Naive thymus-derived CD4-positive, alpha-beta T cell (primary cell): Measurements from ENCODE around the gene VAC14. TPM values are rescaled to one million over a fixed set of nuclear protein-coding genes. Genes with fewer than 3 reads are reported as not detected.

Experiments used
- ATAC-seq: fragments of 150-1000 bp; cut with Tn5 transposase; 2 replicates; pipeline ENCODE4 v1.10.0; 2021; ENCODE audit warnings: mild to moderate bottlenecking, moderate library complexity
- CTCF ChIA-PET: fragments of 350-600 bp; sonication (Branson Sonifier 250); formaldehyde crosslinking; loops from one replicate; lab custom pipeline; 2021; ENCODE audit warnings: antibody characterized with exemption; lab: Charles Lee
- POLR2A ChIA-PET: fragments of 350-600 bp; sonication (Branson Sonifier 250); formaldehyde crosslinking; loops from one replicate; lab custom pipeline; 2021; ENCODE audit warnings: antibody characterized with exemption, inconsistent platforms; lab: Charles Lee
- DNase-seq, 9 donors: peaks; one replicate each; pipeline versions ENCODE4 v3.0.0 to v3.0.0-alpha.2; 2020 to 2022; ENCODE audit warnings: mixed read lengths in 1 of 9
- H3K27ac ChIP-seq: one replicate; pipeline ENCODE4 v1.7.0; 2013; ENCODE audit warnings: mild to moderate bottlenecking, low read depth, low read length, moderate library complexity
- H3K27me3 ChIP-seq, 2 donors: one replicate each; pipeline ENCODE4 v1.7.0; 2013; ENCODE audit warnings: low read length in 2 of 2, mild to moderate bottlenecking in 2 of 2, moderate library complexity in 2 of 2; ENCODE audit not compliant: control insufficient read depth in 2 of 2, insufficient read depth in 2 of 2
- H3K36me3 ChIP-seq, 3 experiments: 1 replicate in 2 of 3; 2 replicates in 1 of 3; pipeline ENCODE4 v1.7.0; 2013; ENCODE audit warnings: low read length in 3 of 3, mild to moderate bottlenecking in 3 of 3, moderate library complexity in 1 of 3; ENCODE audit not compliant: insufficient read depth in 3 of 3, control insufficient read depth in 2 of 3
- H3K4me1 ChIP-seq, 2 donors: one replicate each; pipeline ENCODE4 v1.7.0; 2013; ENCODE audit warnings: low read length in 2 of 2, mild to moderate bottlenecking in 2 of 2, moderate library complexity in 1 of 2; ENCODE audit not compliant: control insufficient read depth in 2 of 2, insufficient read depth in 2 of 2
- H3K4me3 ChIP-seq: 2 replicates; pipeline ENCODE4 v1.7.0; 2013; ENCODE audit warnings: mild to moderate bottlenecking, low read length
- H3K9me3 ChIP-seq, 3 experiments: 1 replicate in 2 of 3; 2 replicates in 1 of 3; pipeline ENCODE4 v1.7.0; 2013; ENCODE audit warnings: low read length in 3 of 3; ENCODE audit not compliant: control insufficient read depth in 2 of 3
- H3K27ac Mint-ChIP-seq, 9 donors: one replicate each; pipeline ENCODE4 v1.8.0; 2020 to 2022; ENCODE audit warnings: mixed read lengths in 9 of 9, mild to moderate bottlenecking in 8 of 9, moderate library complexity in 5 of 9, inconsistent platforms in 2 of 9
- H3K27me3 Mint-ChIP-seq, 5 donors: one replicate each; pipeline ENCODE4 v1.8.0; 2021 to 2022; ENCODE audit warnings: mixed read lengths in 5 of 5, mild to moderate bottlenecking in 1 of 5
- H3K36me3 Mint-ChIP-seq, 5 donors: one replicate each; pipeline ENCODE4 v1.8.0; 2020 to 2022; ENCODE audit warnings: mixed read lengths in 5 of 5, mild to moderate bottlenecking in 3 of 5, inconsistent platforms in 1 of 5
- H3K4me1 Mint-ChIP-seq, 7 donors: one replicate each; pipeline ENCODE4 v1.8.0; 2020 to 2022; ENCODE audit warnings: mixed read lengths in 7 of 7, mild to moderate bottlenecking in 3 of 7, inconsistent platforms in 1 of 7
- H3K4me3 Mint-ChIP-seq, 10 donors: one replicate each; pipeline ENCODE4 v1.8.0; 2020 to 2022; ENCODE audit warnings: mild to moderate bottlenecking in 10 of 10, mixed read lengths in 10 of 10, moderate library complexity in 6 of 10, inconsistent platforms in 2 of 10
- H3K9me3 Mint-ChIP-seq, 11 donors: one replicate each; pipeline ENCODE4 v1.8.0; 2020 to 2022; ENCODE audit warnings: mixed read lengths in 11 of 11, mild to moderate bottlenecking in 4 of 11, inconsistent platforms in 1 of 11, moderate library complexity in 1 of 11
- intact Hi-C, 2 donors: fragments of 100-400 bp; cut with micrococcal nuclease; formaldehyde crosslinking; loops; one replicate each; pipeline ENCODE4 v1.15.1; 2023
- polyA plus RNA-seq, 2 donors: library from polyadenylated mRNA; unstranded; fragments of 300-500 nt; fragmentation: Illumina TruSeq; gene quantifications; one replicate each; pipeline ENCODE4 v1.2.3, GENCODE V29; 2021
- total RNA-seq, 6 experiments: library from RNA in 5 of 6; stranded (reverse) in 5 of 6; gene quantifications; 1 replicate in 5 of 6; 2 replicates in 1 of 6; pipeline ENCODE4 v1.2.3 and lab custom pipeline; 2021 to 2026

VAC14 gene
- total and polyA plus RNA-seq, 7 experiments from 2014 or later, result 29.2 to 61.2 (median 45.9) TPM

DNA sequence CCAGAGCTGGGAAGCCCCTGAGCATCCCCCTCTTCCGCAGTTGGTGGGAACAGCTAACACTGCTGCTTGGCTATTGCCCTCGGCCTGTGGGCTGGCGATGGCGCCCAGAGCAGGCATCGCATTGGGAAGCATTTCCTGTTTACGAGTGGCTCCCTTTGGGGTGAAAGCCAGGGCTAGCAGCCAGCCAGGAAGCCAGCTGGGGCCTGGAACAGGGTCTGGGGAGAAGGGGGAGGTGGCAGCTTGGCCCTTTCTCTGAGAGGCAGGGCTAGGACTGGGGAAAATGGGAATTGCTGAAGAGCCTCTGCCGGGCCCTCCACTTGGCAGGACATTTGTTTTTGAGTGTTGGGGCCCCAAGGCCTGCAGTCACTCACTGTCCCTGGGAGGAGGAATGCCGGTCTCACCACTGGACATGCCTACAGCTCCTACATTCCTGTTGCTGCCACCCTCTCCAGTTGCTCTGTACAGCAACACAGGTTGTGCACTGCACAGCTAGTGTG lies 112.7 kb downstream of the VAC14 start:
- H3K9me3 ChIP-seq, result no peaks in the 10 kb centered on the region
- no peaks in the 10 kb centered on the region for H3K9me3 Mint-ChIP-seq
- peaks cover 0 to 5% (median 0%) of the 10 kb centered on the region in 5 donors for H3K36me3 Mint-ChIP-seq
- ChIA-PET POLR2A (interaction anchor here (0.9 kb wide), 1 partner anchor 49 kb away, joined by 3 read pairs; no protein-coding TSS in a partner anchor), CTCF (interaction anchor here (0.6 to 2.9 kb wide), 3 partner anchors 9 to 249 kb away, joined by 3 to 12 read pairs (median 4); no protein-coding TSS in a partner anchor)
- DNase-seq (peak in 1 of 9 donors; percentile 2), ATAC-seq (no peak)
- H3K27me3 ChIP-seq, result peaks cover 0 to 6% of the 10 kb centered on the region in 2 donors
- H3K27ac Mint-ChIP-seq, result peak overlapping the region in 3 of 9 donors; percentile 22 to 49 (median 23)
- H3K27ac ChIP-seq, result no peak overlapping the region
- peaks cover 0 to 7% of the 10 kb centered on the region in 2 donors for H3K4me1 ChIP-seq
- peaks cover 0 to 4% (median 0%) of the 10 kb centered on the region in 3 experiments for H3K36me3 ChIP-seq
- peaks cover 0 to 8% (median 4%) of the 10 kb centered on the region in 7 donors for H3K4me1 Mint-ChIP-seq
- no peak overlapping the region for H3K4me3 ChIP-seq
- H3K27me3 Mint-ChIP-seq, result peaks cover 0 to 26% (median 3%) of the 10 kb centered on the region in 5 donors
- intact Hi-C loops, result no loop called here
- no peak overlapping the region for H3K4me3 Mint-ChIP-seq

DNA sequence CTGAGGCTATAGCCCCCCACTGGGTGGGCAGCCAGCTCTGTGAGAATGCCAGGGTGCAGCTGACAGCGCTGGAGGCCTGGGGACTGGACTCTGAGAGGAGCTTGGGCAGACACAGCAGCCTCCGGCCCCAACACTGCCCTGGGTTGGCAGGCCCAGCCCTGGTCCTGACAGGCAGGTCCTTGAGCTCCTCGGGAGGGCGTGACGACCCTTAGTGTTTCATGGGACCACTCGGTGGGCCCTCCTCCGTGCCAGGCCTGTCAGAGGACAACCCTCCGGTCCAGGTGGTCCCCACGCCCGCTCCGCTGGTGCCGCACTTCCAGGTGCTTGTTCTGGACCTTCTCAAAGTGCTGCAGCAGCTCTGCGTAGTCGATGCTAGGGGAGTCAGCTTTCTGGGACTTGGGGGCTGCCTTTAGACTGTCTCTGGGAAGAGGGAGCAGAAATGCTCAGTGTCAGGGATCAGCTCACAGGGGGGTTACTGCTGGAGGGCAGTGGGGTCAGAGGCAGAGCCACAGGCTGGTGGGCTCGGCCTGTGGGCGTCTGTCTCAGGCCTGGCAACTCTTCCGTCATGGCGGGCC lies 113.2 kb downstream of the VAC14 start:
- ChIA-PET POLR2A (interaction anchor here (0.5 to 0.9 kb wide), 3 partner anchors 9 to 50 kb away, joined by 3 read pairs; no protein-coding TSS in a partner anchor), CTCF (interaction anchor here (1.2 to 2.9 kb wide), 2 partner anchors 9 to 83 kb away, joined by 4 to 12 read pairs; no protein-coding TSS in a partner anchor)
- peaks cover 0 to 4% (median 0%) of the 10 kb centered on the region in 3 experiments for H3K36me3 ChIP-seq
- intact Hi-C loops, result no loop called here
- H3K9me3 Mint-ChIP-seq, result no peaks in the 10 kb centered on the region
- H3K4me1 ChIP-seq, result peaks cover 0 to 7% of the 10 kb centered on the region in 2 donors
- H3K27ac ChIP-seq, result no peak overlapping the region
- peaks cover 0 to 8% (median 4%) of the 10 kb centered on the region in 7 donors for H3K4me1 Mint-ChIP-seq
- H3K27ac Mint-ChIP-seq, result peak overlapping the region in 2 of 9 donors; percentile 25 to 42
- H3K27me3 Mint-ChIP-seq, result peaks cover 0 to 26% (median 3%) of the 10 kb centered on the region in 5 donors
- H3K36me3 Mint-ChIP-seq, result peaks cover 0 to 3% (median 0%) of the 10 kb centered on the region in 5 donors
- H3K4me3 Mint-ChIP-seq, result peak overlapping the region in 6 of 10 donors; percentile 53 to 84 (median 68)
- H3K27me3 ChIP-seq, result peaks cover 0 to 6% of the 10 kb centered on the region in 2 donors
- no peak overlapping the region for H3K4me3 ChIP-seq
- ATAC-seq (no peak), DNase-seq (peak in 1 of 9 donors; percentile 0)
- H3K9me3 ChIP-seq, result no peaks in the 10 kb centered on the region

DNA sequence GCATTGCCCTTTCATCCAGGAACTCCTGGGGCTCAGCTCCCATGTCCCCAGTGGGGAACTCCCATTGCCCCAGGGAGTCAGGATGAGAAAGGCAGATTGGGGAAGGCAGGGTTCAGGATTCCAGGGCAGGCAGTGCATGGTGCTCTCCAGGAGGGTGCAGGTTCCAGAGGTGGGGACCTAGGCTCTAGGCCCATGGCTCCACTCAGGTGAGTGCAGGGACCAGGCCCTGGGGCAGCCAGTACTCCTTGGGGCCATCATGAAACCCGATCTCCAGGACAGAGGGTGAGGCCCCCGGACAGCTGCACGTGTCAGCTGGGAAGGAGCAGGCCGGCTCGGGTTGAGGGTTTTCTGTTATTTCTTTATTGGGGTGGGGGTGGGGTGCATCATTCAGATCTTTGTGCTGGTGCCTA lies 113.9 kb downstream of the VAC14 start:
- Histone ChIP-seq H3K4me1 (peaks cover 0 to 7% of the 10 kb centered on the region in 2 donors), H3K36me3 (peaks cover 0 to 4% (median 0%) of the 10 kb centered on the region in 3 experiments), H3K4me3 (no peak overlapping the region), H3K27me3 (peaks cover 0 to 6% of the 10 kb centered on the region in 2 donors), H3K27ac (no peak overlapping the region), H3K9me3 (no peaks in the 10 kb centered on the region)
- Mint-ChIP-seq H3K27ac (peak overlapping the region in 2 of 9 donors; percentile 25 to 42), H3K36me3 (peaks cover 0 to 3% (median 0%) of the 10 kb centered on the region in 5 donors), H3K27me3 (peaks cover 0 to 26% (median 4%) of the 10 kb centered on the region in 5 donors), H3K4me1 (peaks cover 0 to 8% (median 4%) of the 10 kb centered on the region in 7 donors), H3K4me3 (peak overlapping the region; percentile 12 to 84 (median 63)), H3K9me3 (no peaks in the 10 kb centered on the region)
- DNase-seq (peak in 1 of 9 donors; percentile 5), ATAC-seq (no peak)
- CTCF ChIA-PET, result interaction anchor here (2.9 kb wide), 1 partner anchor 83 kb away, joined by 12 read pairs; no protein-coding TSS in a partner anchor
- POLR2A ChIA-PET, result interaction anchor here (0.5 to 0.7 kb wide), 3 partner anchors 8 to 18 kb away, joined by 3 read pairs; no protein-coding TSS in a partner anchor
- intact Hi-C loops, result no loop called here

DNA sequence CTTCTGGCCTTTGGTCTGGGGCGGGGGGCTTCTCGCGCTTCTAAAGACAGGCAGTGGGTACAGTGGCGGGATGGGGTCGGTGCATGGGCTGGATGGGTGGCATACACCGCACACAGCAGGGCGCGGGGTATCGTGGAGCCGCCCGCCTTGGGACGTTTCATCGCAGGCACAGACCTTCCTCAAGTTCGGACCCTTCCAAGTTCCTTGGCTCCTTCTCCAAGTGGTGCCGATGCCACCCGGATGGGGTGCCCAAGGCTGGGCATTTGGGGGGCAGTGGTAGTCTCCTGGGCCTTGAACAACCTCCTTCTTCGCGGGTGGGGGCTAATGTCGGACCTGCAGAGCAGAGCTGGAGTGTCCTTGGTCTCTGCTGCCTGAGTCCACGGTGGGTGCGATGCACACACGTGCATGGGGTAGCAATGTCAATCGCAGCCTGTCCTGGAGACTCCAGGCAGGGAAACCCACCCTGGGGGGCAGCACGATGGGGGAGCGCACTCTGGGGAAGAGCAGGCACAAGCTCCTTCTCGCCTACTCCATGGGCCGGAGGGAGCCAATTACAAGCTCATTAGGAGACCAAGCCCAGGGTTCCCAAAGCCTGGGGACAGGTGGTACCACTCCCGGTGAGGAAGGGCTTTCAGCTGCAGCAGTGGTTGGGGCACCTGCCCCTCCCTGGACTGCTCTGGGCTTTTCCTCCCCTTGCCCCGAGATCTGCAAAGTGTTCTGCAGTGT lies 114.4 kb downstream of the VAC14 start:
- Mint-ChIP-seq H3K27me3 (peaks cover 0 to 26% (median 4%) of the 10 kb centered on the region in 5 donors), H3K27ac (no peak overlapping the region), H3K36me3 (peaks cover 0 to 3% (median 0%) of the 10 kb centered on the region in 5 donors), H3K9me3 (no peaks in the 10 kb centered on the region), H3K4me1 (peaks cover 0 to 8% (median 4%) of the 10 kb centered on the region in 7 donors), H3K4me3 (peak overlapping the region; percentile 42 to 77 (median 66))
- H3K36me3 ChIP-seq, result peaks cover 0 to 4% (median 0%) of the 10 kb centered on the region in 3 experiments
- no peaks in the 10 kb centered on the region for H3K9me3 ChIP-seq
- H3K27me3 ChIP-seq, result peaks cover 0 to 6% of the 10 kb centered on the region in 2 donors
- ATAC-seq, result no peak
- H3K4me1 ChIP-seq, result peaks cover 0 to 7% of the 10 kb centered on the region in 2 donors
- ChIA-PET CTCF (interaction anchor here (2.9 kb wide), 1 partner anchor 84 kb away, joined by 12 read pairs; no protein-coding TSS in a partner anchor), POLR2A (interaction anchor here (0.7 kb wide), 1 partner anchor 9 kb away, joined by 3 read pairs; no protein-coding TSS in a partner anchor)
- intact Hi-C loops, result no loop called here
- no peak overlapping the region for H3K4me3 ChIP-seq
- peak in 1 of 9 donors; percentile 6 for DNase-seq
- H3K27ac ChIP-seq, result no peak overlapping the region

DNA sequence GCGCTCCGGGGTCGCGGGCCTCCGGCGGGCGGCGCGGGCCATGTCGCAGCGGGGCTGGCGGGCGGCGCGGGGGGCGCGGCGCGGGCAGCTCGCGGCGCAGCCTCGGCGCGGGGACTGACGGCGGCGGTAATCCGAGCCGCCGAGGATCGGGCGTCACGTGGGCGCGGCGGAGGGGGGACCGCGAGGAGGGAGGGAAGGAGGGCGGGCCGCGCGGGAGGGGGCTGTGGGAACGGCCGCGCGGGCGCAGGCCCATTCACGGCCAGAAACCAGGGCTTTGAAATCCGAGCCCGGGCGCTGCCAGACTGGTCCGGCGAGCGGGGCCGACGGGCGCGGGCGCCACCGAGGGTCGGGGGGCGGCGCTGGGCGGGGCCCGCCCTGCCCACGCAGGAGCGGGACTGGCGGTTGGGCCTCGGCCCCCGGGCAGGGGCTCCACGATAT lies 115.0 kb downstream of the VAC14 start, which contains the start of gene MTSS2:
Gene MTSS2, minus strand, starts transcription at position 116 of the 438 bp plus-strand sequence. CDS start 262 bp downstream, outside the sequence.
- peaks cover 0 to 7% of the 10 kb centered on the region in 2 donors for H3K4me1 ChIP-seq
- no peak within 1 kb of the TSS for H3K4me3 ChIP-seq
- peaks cover 0 to 8% (median 4%) of the 10 kb centered on the region in 7 donors for H3K4me1 Mint-ChIP-seq
- H3K27me3 Mint-ChIP-seq, result peaks cover 0 to 26% (median 4%) of the 10 kb centered on the region in 5 donors
- H3K4me3 Mint-ChIP-seq, result peak within 1 kb of the TSS; percentile 42 to 77 (median 70)
- ChIA-PET CTCF (no interaction called here), POLR2A (no interaction called here)
- peaks cover 0 to 6% of the 10 kb centered on the region in 2 donors for H3K27me3 ChIP-seq
- peaks cover 0 to 3% (median 0%) of the 10 kb centered on the region in 5 donors for H3K36me3 Mint-ChIP-seq
- no peaks in the 10 kb centered on the region for H3K9me3 ChIP-seq
- DNase-seq (peak in 4 of 9 donors; percentile 14 to 41 (median 24)), ATAC-seq (peak; percentile 45)
- no peak within 1 kb of the TSS for H3K27ac ChIP-seq
- H3K27ac Mint-ChIP-seq, result peak within 1 kb of the TSS in 1 of 9 donors; percentile 14
- intact Hi-C loops, result loop anchor here in 1 of 2 donors (1.0 kb wide), 1 partner anchor 51 kb away; no protein-coding TSS in a partner anchor
- no peaks in the 10 kb centered on the region for H3K9me3 Mint-ChIP-seq
- H3K36me3 ChIP-seq, result peaks cover 0 to 4% (median 0%) of the 10 kb centered on the region in 3 experiments
